22Rv1 (cell line): Measurements from ENCODE around the gene NOXRED1.

Source experiments
- H3K27ac ChIP-seq: fragments of 450-650 bp; 2 replicates; pipeline ENCODE4 v1.5.1; 2017
- CTCF ChIP-seq: fragments of 450-650 bp; IDR thresholded peaks from 2 replicates; pipeline ENCODE4 v1.5.1; 2017; ENCODE audit warnings: mild to moderate bottlenecking
- ZFX ChIP-seq: fragments of 450-650 bp; IDR thresholded peaks from 2 replicates; pipeline ENCODE4 v1.6.1; 2017; ENCODE audit warnings: antibody characterized with exemption, borderline replicate concordance

The NOXRED1 gene

GRCh38 chr14:77423423-77423822 lies at the start of gene NOXRED1:
TSS of gene NOXRED1 (minus strand) at chr14:77423523. CDS start at chr14:77422889, 634 bp downstream.
- no peak for TF ChIP-seq ZFX
- no peak for TF ChIP-seq CTCF
- H3K27ac ChIP-seq = no peak within 1 kb of the TSS

DNA sequence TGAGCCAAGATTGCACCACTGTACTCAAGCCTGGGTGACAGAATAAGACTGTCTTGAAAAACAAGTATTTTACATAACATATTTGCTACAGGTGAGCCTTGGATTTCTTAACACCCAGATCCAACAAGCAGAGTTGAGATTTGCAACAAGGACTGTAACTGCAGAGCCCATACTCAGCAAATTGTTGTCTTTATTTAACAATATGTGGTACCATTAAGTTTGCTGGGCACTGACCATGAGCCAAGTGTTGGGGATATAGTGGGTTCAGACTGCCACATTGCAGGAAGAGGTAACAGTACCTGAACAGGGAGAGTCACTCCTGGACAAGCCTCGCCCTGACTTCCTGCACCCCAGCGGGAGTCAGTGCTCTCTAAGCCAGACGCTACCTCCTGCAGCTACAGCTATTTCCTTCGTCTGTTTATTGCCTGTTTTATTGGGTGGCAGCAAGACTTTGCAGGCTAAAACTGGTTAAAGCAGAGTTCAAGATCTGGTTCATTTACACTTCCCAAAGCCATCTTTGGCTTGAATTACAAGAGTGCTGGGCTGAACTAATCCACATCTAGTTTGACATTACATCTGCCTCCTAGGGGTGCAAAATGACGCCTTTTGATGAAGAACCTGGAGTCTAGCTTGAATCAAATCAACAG lies 47.0 kb upstream of the NOXRED1 start:
- TF ChIP-seq CTCF = no peak
- no peak for TF ChIP-seq ZFX
- H3K27ac ChIP-seq = no peak overlapping the region

- no peak for TF ChIP-seq ZFX
- no peak for TF ChIP-seq CTCF
Observed at GRCh38 chr14:77469539-77469938, 46.2 kb upstream of the NOXRED1 start.

GRCh38 chr14:77469067-77469505 lies 45.8 kb upstream of the NOXRED1 start:
- TF ChIP-seq CTCF (no peak), ZFX (no peak)
- no peak overlapping the region for H3K27ac ChIP-seq

More at GRCh38 chr14:77469539-77469938, 46.2 kb upstream of the NOXRED1 start:
- no peak overlapping the region for H3K27ac ChIP-seq

DNA sequence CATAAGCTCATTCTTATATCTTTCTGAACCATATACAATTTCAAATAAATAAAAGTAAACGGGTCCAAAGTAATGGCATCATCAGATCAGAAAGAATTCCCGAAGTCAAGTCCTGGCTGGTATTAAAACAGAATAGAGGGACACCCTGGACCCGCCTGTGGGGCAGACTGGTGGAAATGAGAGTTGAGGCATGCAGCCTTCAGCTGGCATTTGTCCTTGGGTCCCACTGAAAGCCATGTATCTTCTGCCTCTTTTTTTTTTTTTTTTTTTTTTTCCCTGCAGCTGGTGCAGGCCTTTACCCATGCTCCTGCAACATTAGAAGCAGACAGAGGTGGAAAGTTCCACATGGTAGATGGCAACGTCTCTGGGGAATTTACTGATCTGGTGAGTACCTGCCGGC lies 44.5 kb upstream of the NOXRED1 start:
- no peak overlapping the region for H3K27ac ChIP-seq
- no peak for TF ChIP-seq ZFX
- TF ChIP-seq CTCF = no peak

DNA sequence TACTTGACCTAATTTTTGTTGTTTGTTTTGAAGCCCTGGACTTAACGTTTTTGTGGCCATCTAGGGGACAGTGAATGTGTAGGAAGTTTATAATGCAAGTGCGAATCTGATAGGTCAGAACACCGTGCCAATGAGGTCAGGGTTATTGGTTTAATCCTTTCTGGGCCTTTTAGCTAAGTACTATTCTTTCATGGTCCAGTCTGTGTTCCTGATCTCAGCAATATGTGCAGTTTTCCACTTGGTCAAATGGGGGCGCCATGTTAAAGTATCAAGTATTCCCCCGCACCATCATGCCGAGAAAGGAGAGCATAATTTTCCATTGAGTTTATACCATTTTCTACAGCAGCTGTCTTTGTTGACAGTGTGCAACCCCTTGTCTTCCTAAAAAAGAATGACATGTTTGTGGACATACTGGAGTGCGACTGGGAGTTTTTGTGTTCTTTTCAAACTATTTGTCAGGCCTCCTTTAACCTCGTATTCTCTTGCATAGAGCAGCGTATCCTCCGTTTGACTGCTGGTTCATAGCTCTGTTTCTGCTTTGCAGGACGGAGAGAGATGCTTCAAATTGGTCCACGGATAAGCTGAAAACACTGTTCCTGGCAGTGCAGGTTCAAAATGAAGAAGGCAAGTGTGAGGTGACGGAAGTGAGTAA lies 35.9 kb upstream of the NOXRED1 start:
- TF ChIP-seq CTCF (peak; percentile 79), ZFX (no peak)
- peak overlapping the region; percentile 84 for H3K27ac ChIP-seq

DNA sequence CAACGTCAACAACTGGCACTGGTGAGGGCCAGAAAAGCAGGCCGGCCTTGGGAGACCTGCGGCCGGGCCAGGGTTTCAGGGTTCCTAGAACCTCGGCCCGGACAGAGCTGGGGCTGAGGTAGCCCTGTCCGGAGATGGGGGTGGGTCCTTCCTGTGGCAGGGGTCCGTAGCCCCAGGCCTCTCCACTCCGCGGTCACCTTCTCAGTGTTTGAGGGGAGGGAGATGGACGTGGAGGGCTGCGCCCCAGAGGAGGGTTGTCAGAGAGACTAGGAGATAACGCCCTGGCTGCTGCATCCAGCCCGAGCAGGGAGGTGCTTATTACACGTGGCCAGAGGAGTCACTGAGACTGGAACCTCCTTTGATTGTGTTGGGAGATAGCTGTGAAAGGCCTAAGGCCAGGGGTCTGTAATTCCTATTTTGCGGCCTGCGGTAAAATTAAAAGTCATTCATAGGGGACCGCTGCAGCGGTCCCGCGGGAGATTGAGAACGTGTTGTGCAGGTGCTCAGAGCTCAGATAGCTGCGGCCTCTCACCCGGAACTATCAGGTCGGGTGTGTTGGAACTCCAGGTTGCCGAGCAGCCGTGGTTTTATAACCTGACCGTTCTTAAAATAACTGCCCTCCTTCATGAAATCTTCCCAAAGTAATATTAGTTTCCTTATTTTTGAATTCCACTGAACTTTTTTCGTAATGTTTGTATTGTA lies 35.1 kb upstream of the NOXRED1 start:
- no peak for TF ChIP-seq CTCF
- TF ChIP-seq ZFX = no peak
- peak overlapping the region; percentile 84 for H3K27ac ChIP-seq
